CD4-positive, alpha-beta T cell treated with Interleukin-6 at 100 ng/mL for 8 hours (primary cell): ENCODE measurements around the gene DHRS7B.

Experiments used
- DNase-seq: peaks from one replicate; pipeline ENCODE4 v3.0.0-alpha.2; 2020; ENCODE audit warnings: mixed read lengths, low spot score

Gene DHRS7B

GRCh38 chr17:21157586-21158370 is 31.0 kb downstream of the DHRS7B start:
- no peak for DNase-seq

GRCh38 chr17:21160401-21160800 is 33.6 kb downstream of the DHRS7B start:
- DNase-seq, result no peak

- DNase-seq, result no peak
Observed at GRCh38 chr17:21161498-21162393, 35.0 kb downstream of the DHRS7B start.

- DNase-seq, result no peak
Observed at GRCh38 chr17:21162394-21162775, 35.6 kb downstream of the DHRS7B start.

GRCh38 chr17:21163101-21163500 is 36.3 kb downstream of the DHRS7B start:
- DNase-seq, result no peak

GRCh38 chr17:21164216-21164615 is 37.5 kb downstream of the DHRS7B start:
- DNase-seq, result no peak

- DNase-seq, result no peak
Observed at GRCh38 chr17:21164620-21165019, 37.9 kb downstream of the DHRS7B start.

- DNase-seq, result no peak
Observed at GRCh38 chr17:21165922-21166594, 39.3 kb downstream of the DHRS7B start.

- no peak for DNase-seq
Observed at GRCh38 chr17:21166595-21167210, 39.9 kb downstream of the DHRS7B start.

- no peak for DNase-seq
Observed at GRCh38 chr17:21167303-21167702, 40.5 kb downstream of the DHRS7B start.

- DNase-seq, result no peak
Observed at GRCh38 chr17:21168555-21168865, 41.7 kb downstream of the DHRS7B start.

GRCh38 chr17:21169496-21169895 is 42.7 kb downstream of the DHRS7B start:
- no peak for DNase-seq

- DNase-seq, result no peak
Observed at GRCh38 chr17:21170809-21171208, 44.0 kb downstream of the DHRS7B start.

GRCh38 chr17:21171309-21171922 is 44.7 kb downstream of the DHRS7B start:
- no peak for DNase-seq

GRCh38 chr17:21171970-21172510 is 45.3 kb downstream of the DHRS7B start:
- DNase-seq, result no peak

GRCh38 chr17:21172846-21173245 is 46.1 kb downstream of the DHRS7B start:
- DNase-seq, result no peak

- no peak for DNase-seq
Observed at GRCh38 chr17:21173543-21173942, 46.8 kb downstream of the DHRS7B start.

- no peak for DNase-seq
Observed at GRCh38 chr17:21174186-21174585, 47.4 kb downstream of the DHRS7B start.

GRCh38 chr17:21174713-21175112 is 47.9 kb downstream of the DHRS7B start:
- DNase-seq, result no peak

- no peak for DNase-seq
Observed at GRCh38 chr17:21176773-21177395, 50.1 kb downstream of the DHRS7B start.

- no peak for DNase-seq
Observed at GRCh38 chr17:21177401-21177800, 50.6 kb downstream of the DHRS7B start.
